Neural cell (in vitro differentiated cells): ENCODE data around the gene REPIN1. TPM values are rescaled to one million over a fixed set of nuclear protein-coding genes. Genes with fewer than 3 reads are reported as not detected.
A peak's percentile ranks its signal among the peaks of the same experiment; 100 is the strongest.

Experiments used
- H2AFZ ChIP-seq: fragments of 200-600, 300-800 bp; sonication (generic), shearing (Covaris generic); 2 replicates; pipeline ENCODE4 v1.6.0; 2014; ENCODE audit warnings: low read depth, mild to moderate bottlenecking, antibody characterized with exemption, low read length, moderate library complexity
- H3F3A ChIP-seq: fragments of 200-600 bp; shearing (Covaris generic); 2 replicates; pipeline ENCODE4 v1.6.1; 2016; ENCODE audit warnings: mild to moderate bottlenecking, moderate library complexity, mixed read lengths, antibody characterized with exemption, low read length; ENCODE audit not compliant: insufficient read depth, poor library complexity, severe bottlenecking
- H3K27ac ChIP-seq: fragments of 200-600, 300-800 bp; sonication (generic), shearing (Covaris generic); 2 replicates; pipeline ENCODE4 v1.5.1; 2014; ENCODE audit warnings: mild to moderate bottlenecking, low read length, moderate library complexity
- H3K27me3 ChIP-seq: fragments of 300-800, 200-600 bp; sonication (generic), shearing (Covaris generic); 2 replicates; pipeline ENCODE4 v1.6.0; 2014; ENCODE audit warnings: mild to moderate bottlenecking, low read depth, low read length, moderate library complexity; ENCODE audit not compliant: insufficient read depth
- H3K36me3 ChIP-seq: fragments of 300-800, 200-600 bp; sonication (generic), shearing (Covaris generic); 2 replicates; pipeline ENCODE4 v1.5.1; 2014; ENCODE audit warnings: mild to moderate bottlenecking, antibody characterized with exemption, low read length, moderate library complexity; ENCODE audit not compliant: insufficient read depth
- H3K4me2 ChIP-seq: fragments of 300-800, 200-600 bp; sonication (generic), shearing (Covaris generic); 2 replicates; pipeline ENCODE4 v1.6.0; 2014; ENCODE audit warnings: mild to moderate bottlenecking, low read length
- H3K4me3 ChIP-seq: fragments of 300-800, 200-600 bp; sonication (generic), shearing (Covaris generic); 2 replicates; pipeline ENCODE4 v1.5.1; 2014; ENCODE audit warnings: mild to moderate bottlenecking, low read length, moderate library complexity
- H3K79me2 ChIP-seq: fragments of 200-600 bp; shearing (Covaris generic); replicated peaks from 2 replicates; pipeline ENCODE4 v1.6.0; 2014; ENCODE audit warnings: mild to moderate bottlenecking, low read length, moderate library complexity; ENCODE audit not compliant: insufficient read depth
- H3K9ac ChIP-seq: fragments of 300-800, 200-600 bp; sonication (generic), shearing (Covaris generic); 2 replicates; pipeline ENCODE4 v1.6.1; 2016; ENCODE audit warnings: mild to moderate bottlenecking, low read length, mixed read lengths
- H3K9me2 ChIP-seq: fragments of 200-600 bp; shearing (Covaris generic); 2 replicates; pipeline ENCODE4 v1.6.1; 2016; ENCODE audit warnings: mild to moderate bottlenecking, low read length, mixed read lengths; ENCODE audit not compliant: insufficient read depth
- H3K9me3 ChIP-seq: fragments of 200-600, 300-800 bp; sonication (generic), shearing (Covaris generic); 2 replicates; pipeline ENCODE4 v1.6.1; 2016; ENCODE audit warnings: mild to moderate bottlenecking, mixed run types, low read length, moderate library complexity, mixed read lengths
- H4K20me1 ChIP-seq: fragments of 200-600 bp; shearing (Covaris generic); 2 replicates; pipeline ENCODE4 v1.6.1; 2016; ENCODE audit warnings: mild to moderate bottlenecking, mixed run types; ENCODE audit not compliant: insufficient read depth
- EP300 ChIP-seq: fragments of 450-650 bp; conservative IDR thresholded peaks from 2 replicates; pipeline ENCODE4 v1.6.1; 2014; ENCODE audit warnings: antibody characterized with exemption, mild to moderate bottlenecking, moderate library complexity; ENCODE audit not compliant: poor library complexity, severe bottlenecking
- EZH2 ChIP-seq: fragments of 200-600, 300-800 bp; shearing (Covaris generic), sonication (generic); IDR thresholded peaks from 2 replicates; pipeline ENCODE4 v1.6.1; 2014; ENCODE audit warnings: antibody characterized with exemption, low read length, borderline replicate concordance, mild to moderate bottlenecking; ENCODE audit not compliant: insufficient read depth, poor library complexity, severe bottlenecking
- MXI1 ChIP-seq: fragments of 450-650 bp; conservative IDR thresholded peaks from 2 replicates; pipeline ENCODE4 v1.6.1; 2014; ENCODE audit warnings: antibody characterized with exemption, mild to moderate bottlenecking; ENCODE audit not compliant: poor library complexity, severe bottlenecking
- POLR2AphosphoS5 ChIP-seq: IDR thresholded peaks from 2 replicates; pipeline ENCODE4 v1.6.1; 2012
- RAD21 ChIP-seq: fragments of 450-650 bp; conservative IDR thresholded peaks from 2 replicates; pipeline ENCODE4 v1.6.1; 2014; ENCODE audit warnings: antibody characterized with exemption, mild to moderate bottlenecking, moderate library complexity
- SMC3 ChIP-seq: fragments of 450-650 bp; conservative IDR thresholded peaks from 2 replicates; pipeline ENCODE4 v1.6.1; 2014; ENCODE audit warnings: antibody characterized with exemption, mild to moderate bottlenecking, moderate library complexity; ENCODE audit not compliant: poor library complexity
- TAF1 ChIP-seq: IDR thresholded peaks from 2 replicates; pipeline ENCODE4 v1.6.1; 2012; ENCODE audit warnings: low read depth
- polyA minus RNA-seq: library from RNA; depleted of rRNA, polyadenylated mRNA; stranded (reverse); fragments of >200 nt; gene quantifications from 2 replicates; pipeline ENCODE4 v1.2.3, GENCODE V29; 2014
- polyA plus RNA-seq: library from polyadenylated mRNA; depleted of rRNA; stranded (reverse); fragments of >200 nt; gene quantifications from 2 replicates; pipeline ENCODE4 v1.2.3, GENCODE V29; 2014
- TF ChIP-seq, protein P1 (sequence below): IDR thresholded peaks from 2 replicates; pipeline ENCODE4 v1.6.1; 2012; ENCODE audit warnings: borderline replicate concordance
- TF ChIP-seq, protein P2 (sequence below): fragments of 450-650 bp; IDR thresholded peaks from 2 replicates; pipeline ENCODE4 v1.5.1; 2014; ENCODE audit warnings: antibody characterized with exemption, mild to moderate bottlenecking, moderate library complexity; ENCODE audit not compliant: poor library complexity, severe bottlenecking

The REPIN1 gene
- polyA plus RNA-seq = 95.5 and 127 TPM in 2 replicates
- polyA minus RNA-seq = 69.5 and 85.0 TPM in 2 replicates

DNA sequence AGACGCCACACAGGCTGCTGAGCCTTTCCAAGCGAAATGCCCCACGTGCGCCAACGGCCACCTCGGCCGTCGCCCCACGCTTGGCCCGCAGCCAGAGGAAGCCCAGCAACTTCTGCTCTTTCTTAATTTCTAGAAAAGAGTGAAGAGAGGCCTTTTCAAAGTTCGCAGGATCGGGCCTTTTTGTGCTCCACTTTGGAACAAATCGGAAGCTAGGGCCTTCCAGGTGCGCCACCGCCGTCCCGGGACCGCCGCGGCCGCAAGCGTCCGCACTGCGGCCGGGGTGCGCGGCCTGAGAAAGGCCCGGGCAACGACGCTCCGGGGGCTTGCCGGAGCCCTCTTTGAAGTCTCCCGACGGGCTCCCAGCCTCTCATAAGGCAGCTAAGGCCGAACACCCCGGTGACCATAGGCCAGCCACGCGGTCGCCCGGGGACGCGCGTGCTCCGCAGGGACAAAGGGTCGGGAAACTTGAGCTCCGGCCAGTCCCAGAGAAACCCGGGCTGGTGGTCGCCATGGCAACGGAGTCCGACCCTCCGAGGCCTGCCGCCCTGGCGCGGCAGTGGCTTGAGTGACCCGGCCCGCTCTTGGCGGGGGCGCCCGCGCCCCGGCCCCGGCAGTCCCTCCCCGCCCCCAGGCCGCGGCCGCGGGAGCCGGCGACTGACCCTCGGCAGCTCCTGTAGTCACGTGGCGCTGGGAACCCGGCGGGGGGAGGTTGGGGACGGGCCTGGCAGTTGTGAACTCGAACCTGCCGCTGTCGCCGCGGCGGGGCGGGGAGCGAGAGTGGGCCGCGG, at the start of gene REPIN1:
Gene REPIN1, plus strand, starts transcription at position 727 of the 788 bp plus-strand sequence. CDS start 890 bp downstream, outside the sequence.
- Histone ChIP-seq H3K9me3 (no peaks in the 10 kb centered on the region), H3F3A (no peaks in the 10 kb centered on the region), H3K4me2 (peak within 1 kb of the TSS; percentile 62), H3K79me2 (peaks cover 29% of the 10 kb centered on the region), H3K4me3 (peak within 1 kb of the TSS; percentile 98), H3K27ac (peak within 1 kb of the TSS; percentile 83), H2AFZ (peak within 1 kb of the TSS; percentile 76), H4K20me1 (no peaks in the 10 kb centered on the region), H3K9me2 (no peaks in the 10 kb centered on the region), H3K9ac (peak within 1 kb of the TSS; percentile 95), H3K36me3 (no peaks in the 10 kb centered on the region), H3K27me3 (no peaks in the 10 kb centered on the region)
- no peak for TF ChIP-seq EZH2
- TF ChIP-seq POLR2AphosphoS5 = peak; percentile 4
- TF ChIP-seq SMC3 = no peak
- TF ChIP-seq TAF1 = no peak
- TF ChIP-seq MXI1 = no peak
- TF ChIP-seq RAD21 = no peak
- peak; percentile 57 for TF ChIP-seq EP300
- TF ChIP-seq, protein P1, sequence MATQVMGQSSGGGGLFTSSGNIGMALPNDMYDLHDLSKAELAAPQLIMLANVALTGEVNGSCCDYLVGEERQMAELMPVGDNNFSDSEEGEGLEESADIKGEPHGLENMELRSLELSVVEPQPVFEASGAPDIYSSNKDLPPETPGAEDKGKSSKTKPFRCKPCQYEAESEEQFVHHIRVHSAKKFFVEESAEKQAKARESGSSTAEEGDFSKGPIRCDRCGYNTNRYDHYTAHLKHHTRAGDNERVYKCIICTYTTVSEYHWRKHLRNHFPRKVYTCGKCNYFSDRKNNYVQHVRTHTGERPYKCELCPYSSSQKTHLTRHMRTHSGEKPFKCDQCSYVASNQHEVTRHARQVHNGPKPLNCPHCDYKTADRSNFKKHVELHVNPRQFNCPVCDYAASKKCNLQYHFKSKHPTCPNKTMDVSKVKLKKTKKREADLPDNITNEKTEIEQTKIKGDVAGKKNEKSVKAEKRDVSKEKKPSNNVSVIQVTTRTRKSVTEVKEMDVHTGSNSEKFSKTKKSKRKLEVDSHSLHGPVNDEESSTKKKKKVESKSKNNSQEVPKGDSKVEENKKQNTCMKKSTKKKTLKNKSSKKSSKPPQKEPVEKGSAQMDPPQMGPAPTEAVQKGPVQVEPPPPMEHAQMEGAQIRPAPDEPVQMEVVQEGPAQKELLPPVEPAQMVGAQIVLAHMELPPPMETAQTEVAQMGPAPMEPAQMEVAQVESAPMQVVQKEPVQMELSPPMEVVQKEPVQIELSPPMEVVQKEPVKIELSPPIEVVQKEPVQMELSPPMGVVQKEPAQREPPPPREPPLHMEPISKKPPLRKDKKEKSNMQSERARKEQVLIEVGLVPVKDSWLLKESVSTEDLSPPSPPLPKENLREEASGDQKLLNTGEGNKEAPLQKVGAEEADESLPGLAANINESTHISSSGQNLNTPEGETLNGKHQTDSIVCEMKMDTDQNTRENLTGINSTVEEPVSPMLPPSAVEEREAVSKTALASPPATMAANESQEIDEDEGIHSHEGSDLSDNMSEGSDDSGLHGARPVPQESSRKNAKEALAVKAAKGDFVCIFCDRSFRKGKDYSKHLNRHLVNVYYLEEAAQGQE = no peak
- TF ChIP-seq, protein P2, sequence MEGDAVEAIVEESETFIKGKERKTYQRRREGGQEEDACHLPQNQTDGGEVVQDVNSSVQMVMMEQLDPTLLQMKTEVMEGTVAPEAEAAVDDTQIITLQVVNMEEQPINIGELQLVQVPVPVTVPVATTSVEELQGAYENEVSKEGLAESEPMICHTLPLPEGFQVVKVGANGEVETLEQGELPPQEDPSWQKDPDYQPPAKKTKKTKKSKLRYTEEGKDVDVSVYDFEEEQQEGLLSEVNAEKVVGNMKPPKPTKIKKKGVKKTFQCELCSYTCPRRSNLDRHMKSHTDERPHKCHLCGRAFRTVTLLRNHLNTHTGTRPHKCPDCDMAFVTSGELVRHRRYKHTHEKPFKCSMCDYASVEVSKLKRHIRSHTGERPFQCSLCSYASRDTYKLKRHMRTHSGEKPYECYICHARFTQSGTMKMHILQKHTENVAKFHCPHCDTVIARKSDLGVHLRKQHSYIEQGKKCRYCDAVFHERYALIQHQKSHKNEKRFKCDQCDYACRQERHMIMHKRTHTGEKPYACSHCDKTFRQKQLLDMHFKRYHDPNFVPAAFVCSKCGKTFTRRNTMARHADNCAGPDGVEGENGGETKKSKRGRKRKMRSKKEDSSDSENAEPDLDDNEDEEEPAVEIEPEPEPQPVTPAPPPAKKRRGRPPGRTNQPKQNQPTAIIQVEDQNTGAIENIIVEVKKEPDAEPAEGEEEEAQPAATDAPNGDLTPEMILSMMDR = no peak

DNA sequence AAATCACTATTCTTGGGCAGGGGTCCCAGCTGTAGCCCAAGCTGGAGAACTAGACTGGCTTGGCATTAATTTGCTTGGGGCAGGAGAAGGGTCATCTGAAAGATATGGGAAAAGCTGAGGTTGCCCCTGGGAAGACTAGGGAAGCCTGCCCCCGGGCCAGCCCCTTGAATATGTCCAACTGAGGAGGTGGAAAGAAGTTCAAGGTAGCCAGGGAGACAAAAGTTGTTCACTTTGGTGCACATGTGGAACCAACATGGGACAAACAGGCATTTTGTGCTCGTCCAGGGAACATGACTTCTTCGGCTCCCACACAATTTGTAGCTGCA, 46.9 kb upstream of the REPIN1 start:
- Histone ChIP-seq H3K27ac (no peak overlapping the region), H3K79me2 (no peaks in the 10 kb centered on the region), H3K9me2 (no peaks in the 10 kb centered on the region), H3F3A (no peaks in the 10 kb centered on the region), H3K9ac (no peak overlapping the region), H3K4me3 (no peak overlapping the region), H3K27me3 (no peaks in the 10 kb centered on the region), H3K36me3 (no peaks in the 10 kb centered on the region), H3K9me3 (no peaks in the 10 kb centered on the region), H3K4me2 (no peak overlapping the region), H4K20me1 (no peaks in the 10 kb centered on the region), H2AFZ (no peak overlapping the region)
- TF ChIP-seq, protein P2 = no peak
- TF ChIP-seq, protein P1 = no peak
- TF ChIP-seq TAF1 = no peak
- no peak for TF ChIP-seq POLR2AphosphoS5
- no peak for TF ChIP-seq RAD21
- TF ChIP-seq EP300 = no peak
- no peak for TF ChIP-seq MXI1
- TF ChIP-seq EZH2 = no peak
